ENCODE measurements around the gene SLC25A48. TPM values are rescaled to one million over a fixed set of nuclear protein-coding genes. Genes with fewer than 3 reads are reported as not detected.
A peak's percentile ranks its signal among the peaks of the same experiment; 100 is the strongest.

Gene SLC25A48
- total and polyA plus RNA-seq, 2 of the 4 experiments (the other 2 are of a cell fraction) = not detected

- POLR2A ChIA-PET (ENCODE audit: unreplicated experiment) = no interaction called here
Measured at GRCh38 chr5:135921388-135921787, 86.9 kb downstream of the SLC25A48 start.

More at GRCh38 chr5:135921388-135921787, 86.9 kb downstream of the SLC25A48 start:
- Histone ChIP-seq H2BK5ac (ENCODE audit: low read depth, low read length, poor library complexity, severe bottlenecking) (no peak overlapping the region), H3K36me3 (ENCODE audit: control insufficient read depth, insufficient read depth, low read length) (no peaks in the 10 kb centered on the region), H3K23ac (ENCODE audit: low read depth, low read length) (no peak overlapping the region), H3K27ac (ENCODE audit: insufficient read depth, low read length) (no peak overlapping the region), H2BK120ac (ENCODE audit: low read depth, low read length) (no peak overlapping the region), H3K4me1 (ENCODE audit: control insufficient read depth, insufficient read depth, low read length) (no peaks in the 10 kb centered on the region), H2AK9ac (replicated peaks; ENCODE audit: low read depth, low read length, poor library complexity) (no peak overlapping the region), H3K14ac (replicated peaks; ENCODE audit: low read depth, low read length) (no peak overlapping the region), H4K91ac (ENCODE audit: insufficient read depth, low read depth, low read length) (no peak overlapping the region), H3K79me1 (ENCODE audit: low read depth in 1 of 2, low read length in 2 of 2) (no peaks in the 10 kb centered on the region), H2AK5ac (ENCODE audit: low read depth, low read length) (no peak overlapping the region), H3K27me3 (ENCODE audit: control insufficient read depth, insufficient read depth, low read length) (peaks cover 16% of the 10 kb centered on the region), H3K4me3 (ENCODE audit: insufficient read depth, low read depth, low read length) (no peak overlapping the region), H3K9me1 (ENCODE audit: insufficient read depth, low read length) (no peaks in the 10 kb centered on the region), H3K4ac (ENCODE audit: low read depth, low read length) (no peak overlapping the region), H3K9me3 (ENCODE audit: control insufficient read depth, insufficient read depth, low read length) (no peaks in the 10 kb centered on the region), H2BK20ac (ENCODE audit: low read depth, low read length) (no peak overlapping the region), H4K20me1 (ENCODE audit: insufficient read depth, low read length) (no peaks in the 10 kb centered on the region), H2AFZ (replicated peaks; ENCODE audit: low read length, poor library complexity) (no peak overlapping the region), H2BK15ac (ENCODE audit: low read depth, low read length) (no peak overlapping the region), H3K4me2 (ENCODE audit: low read depth, low read length) (no peak overlapping the region), H4K5ac (ENCODE audit: low read depth, low read length) (no peak overlapping the region), H3K9ac (ENCODE audit: low read depth, low read length) (no peak overlapping the region), H3K56ac (ENCODE audit: extremely low read depth, insufficient read depth, low read length) (no peak overlapping the region), H3K18ac (ENCODE audit: low read depth, low read length) (no peak overlapping the region), H4K8ac (ENCODE audit: low read depth in 2 of 2, low read length in 2 of 2) (no peak overlapping the region)
- BruUV-seq (replicated peaks) = no TSS peak
- dilution Hi-C loops (cut with HindIII; ENCODE audit: low sequenced_read_pairs, unreplicated experiment) (no loop called here), in situ Hi-C loops (cut with MboI; ENCODE audit: low sequenced_read_pairs) (no loop called here), intact Hi-C loops (cut with micrococcal nuclease) (no loop called here)
- no peak for ATAC-seq (ENCODE audit: low read depth)
- CTCF ChIA-PET = no interaction called here
- DNase-seq = peak; percentile 27
- TF ChIP-seq RCOR1 (IDR thresholded peaks at IDR 0.05; ENCODE audit: insufficient replicate concordance, low read length) (no peak), BHLHE40 (IDR thresholded peaks at IDR 0.05; ENCODE audit: low read depth, low read length) (no peak), MXI1 (IDR thresholded peaks at IDR 0.05; ENCODE audit: borderline replicate concordance, low read depth, low read length) (no peak), FOS (IDR thresholded peaks at IDR 0.05; ENCODE audit: low read depth, low read length) (no peak), CEBPB (IDR thresholded peaks at IDR 0.05; ENCODE audit: low read depth, low read length) (no peak), CHD1 (IDR thresholded peaks at IDR 0.05; ENCODE audit: low read depth, low read length) (no peak), RAD21 (IDR thresholded peaks at IDR 0.05; ENCODE audit: low read length) (no peak), NFE2L2 (IDR thresholded peaks at IDR 0.05; ENCODE audit: low read depth, low read length) (no peak), MAFK (IDR thresholded peaks at IDR 0.05; ENCODE audit: low read depth, low read length) (no peak), POLR2A (IDR thresholded peaks at IDR 0.05; ENCODE audit: low read depth, low read length) (no peak), ELK1 (IDR thresholded peaks at IDR 0.05; ENCODE audit: borderline replicate concordance, low read depth, low read length) (no peak), SMC3 (IDR thresholded peaks at IDR 0.05; ENCODE audit: low read depth, low read length) (no peak), MAZ (IDR thresholded peaks at IDR 0.05; ENCODE audit: borderline replicate concordance, low read depth, low read length) (no peak), USF2 (IDR thresholded peaks at IDR 0.05; ENCODE audit: low read depth, low read length) (no peak)
- no CpG with 5 or more reads among the region's 1 CpG for WGBS, 2 experiments (ENCODE audit: extremely low coverage in 2 of 2, insufficient read length in 1 of 2)
